Muscle of leg (tissue), 11 donors: ENCODE results near the gene BCR. TPM values are rescaled to one million over a fixed set of nuclear protein-coding genes. Genes with fewer than 3 reads are reported as not detected.

Source experiments
- DNase-seq: peaks from one replicate; pipeline ENCODE4 v3.0.0; 2013
- H3K27ac ChIP-seq: one replicate; pipeline ENCODE4 v1.5.1; 2013; ENCODE audit warnings: mild to moderate bottlenecking, low read length, control low read depth
- H3K27me3 ChIP-seq: one replicate; pipeline ENCODE4 v1.6.1; 2013; ENCODE audit warnings: low read length; ENCODE audit not compliant: control insufficient read depth, insufficient read depth
- H3K36me3 ChIP-seq: one replicate; pipeline ENCODE4 v1.6.1; 2013; ENCODE audit warnings: low read length; ENCODE audit not compliant: control insufficient read depth, insufficient read depth
- H3K4me1 ChIP-seq: one replicate; pipeline ENCODE4 v1.6.1; 2013; ENCODE audit warnings: low read length; ENCODE audit not compliant: control insufficient read depth, insufficient read depth
- H3K4me3 ChIP-seq: one replicate; pipeline ENCODE4 v1.5.1; 2013; ENCODE audit warnings: low read length, control low read depth
- H3K9me3 ChIP-seq: replicated peaks from 2 replicates; pipeline ENCODE4 v1.6.1; 2013; ENCODE audit warnings: low read depth, low read length; ENCODE audit not compliant: control insufficient read depth
- WGBS: methylation state at CpG from one replicate; pipeline ENCODE4 v1.1.5; 2013; ENCODE audit warnings: missing lambda C conversion rate; ENCODE audit not compliant: insufficient coverage; 5-methylcytosine and 5-hydroxymethylcytosine counted together
- polyA plus RNA-seq, 8 donors: library from polyadenylated mRNA; unstranded; fragments of 120-200 nt; gene quantifications; one replicate each; pipeline versions ENCODE4 v1.2.1 to v1.2.3, GENCODE V29; 2013; ENCODE audit warnings: inconsistent platforms in 1 of 8, low replicate concordance in 1 of 8; ENCODE audit not compliant: insufficient read length in 8 of 8, insufficient read depth in 1 of 8
- total RNA-seq: library from RNA; stranded (reverse); fragments of 120-200 nt; gene quantifications from one replicate; pipeline ENCODE4 v1.2.4, GENCODE V29; 2013

Gene BCR
- total and polyA plus RNA-seq, 9 donors, result 12.7 to 27.0 (median 17.7) TPM

- 76% methylated on average over 18 of the region's 18 CpGs for WGBS
- Histone ChIP-seq H3K9me3 (no peaks in the 10 kb centered on the region), H3K4me1 (peaks cover 4% of the 10 kb centered on the region), H3K4me3 (no peak overlapping the region), H3K27me3 (peaks cover 9% of the 10 kb centered on the region), H3K27ac (no peak overlapping the region), H3K36me3 (peaks cover 31% of the 10 kb centered on the region)
- DNase-seq, result no peak
Observed at GRCh38 chr22:23269441-23270211, 89.3 kb downstream of the BCR start.

- 41% methylated on average over 7 of the region's 8 CpGs for WGBS
- Histone ChIP-seq H3K36me3 (peaks cover 30% of the 10 kb centered on the region), H3K9me3 (no peaks in the 10 kb centered on the region), H3K27me3 (peaks cover 9% of the 10 kb centered on the region), H3K27ac (no peak overlapping the region), H3K4me3 (no peak overlapping the region), H3K4me1 (no peaks in the 10 kb centered on the region)
- no peak for DNase-seq
Observed at GRCh38 chr22:23270212-23270733, 90.0 kb downstream of the BCR start.

- peaks cover 32% of the 10 kb centered on the region for H3K36me3 ChIP-seq
- H3K27ac ChIP-seq, result no peak overlapping the region
- no peak overlapping the region for H3K4me3 ChIP-seq
- DNase-seq, result no peak
- H3K4me1 ChIP-seq, result no peaks in the 10 kb centered on the region
- peaks cover 9% of the 10 kb centered on the region for H3K27me3 ChIP-seq
- no peaks in the 10 kb centered on the region for H3K9me3 ChIP-seq
- WGBS, result 64% methylated on average over 12 of the region's 12 CpGs
Observed at GRCh38 chr22:23270798-23271596, 90.7 kb downstream of the BCR start.

GRCh38 chr22:23271597-23271908, 91.2 kb downstream of the BCR start:
- no peaks in the 10 kb centered on the region for H3K4me1 ChIP-seq
- 73% methylated on average over 2 of the region's 4 CpGs for WGBS
- peaks cover 9% of the 10 kb centered on the region for H3K27me3 ChIP-seq
- peaks cover 32% of the 10 kb centered on the region for H3K36me3 ChIP-seq
- no peak overlapping the region for H3K4me3 ChIP-seq
- DNase-seq, result no peak
- no peaks in the 10 kb centered on the region for H3K9me3 ChIP-seq
- H3K27ac ChIP-seq, result no peak overlapping the region

- H3K27ac ChIP-seq, result no peak overlapping the region
- H3K27me3 ChIP-seq, result peaks cover 6% of the 10 kb centered on the region
- no peaks in the 10 kb centered on the region for H3K4me1 ChIP-seq
- WGBS, result 88% methylated on average over 8 of the region's 8 CpGs
- H3K36me3 ChIP-seq, result peaks cover 30% of the 10 kb centered on the region
- H3K4me3 ChIP-seq, result no peak overlapping the region
- DNase-seq, result no peak
- H3K9me3 ChIP-seq, result no peaks in the 10 kb centered on the region
Observed at GRCh38 chr22:23272371-23272770, 92.1 kb downstream of the BCR start.

- no peak overlapping the region for H3K27ac ChIP-seq
- peaks cover 2% of the 10 kb centered on the region for H3K27me3 ChIP-seq
- no peak for DNase-seq
- no peaks in the 10 kb centered on the region for H3K9me3 ChIP-seq
- H3K4me3 ChIP-seq, result no peak overlapping the region
- peaks cover 30% of the 10 kb centered on the region for H3K36me3 ChIP-seq
- WGBS, result 89% methylated on average over 11 of the region's 11 CpGs
- no peaks in the 10 kb centered on the region for H3K4me1 ChIP-seq
Observed at GRCh38 chr22:23272834-23273233, 92.5 kb downstream of the BCR start.

- Histone ChIP-seq H3K36me3 (peaks cover 30% of the 10 kb centered on the region), H3K27me3 (peaks cover 2% of the 10 kb centered on the region), H3K27ac (no peak overlapping the region), H3K9me3 (no peaks in the 10 kb centered on the region), H3K4me1 (peaks cover under 1% of the 10 kb centered on the region), H3K4me3 (no peak overlapping the region)
- DNase-seq, result no peak
- 90% methylated on average over 7 of the region's 10 CpGs for WGBS
Observed at GRCh38 chr22:23273445-23274145, 93.3 kb downstream of the BCR start.

- no peak overlapping the region for H3K4me3 ChIP-seq
- peaks cover 6% of the 10 kb centered on the region for H3K4me1 ChIP-seq
- peaks cover 30% of the 10 kb centered on the region for H3K36me3 ChIP-seq
- whole genome bisulfite sequencing, result 91% methylated on average over 6 of the region's 10 CpGs
- no peak for DNase-seq
- peaks cover 2% of the 10 kb centered on the region for H3K27me3 ChIP-seq
- H3K9me3 ChIP-seq, result no peaks in the 10 kb centered on the region
- no peak overlapping the region for H3K27ac ChIP-seq
Observed at GRCh38 chr22:23274146-23274526, 93.8 kb downstream of the BCR start.

- Histone ChIP-seq H3K27me3 (peaks cover 2% of the 10 kb centered on the region), H3K9me3 (no peaks in the 10 kb centered on the region), H3K27ac (no peak overlapping the region), H3K4me1 (peaks cover 15% of the 10 kb centered on the region), H3K4me3 (no peak overlapping the region), H3K36me3 (peaks cover 27% of the 10 kb centered on the region)
- no peak for DNase-seq
- 92% methylated on average over 12 of the region's 15 CpGs for WGBS
Observed at GRCh38 chr22:23274891-23275694, 94.8 kb downstream of the BCR start.
